Neural crest cell (in vitro differentiated cells): ENCODE measurements around the gene EHBP1. TPM values are rescaled to one million over a fixed set of nuclear protein-coding genes. Genes with fewer than 3 reads are reported as not detected.

Experiments used
- DNase-seq: peaks from one replicate; pipeline ENCODE4 v3.0.0; 2021; ENCODE audit warnings: low read depth, mixed read lengths, low spot score
- H3K27ac Mint-ChIP-seq: one replicate; pipeline ENCODE4 v1.8.0; 2021; ENCODE audit warnings: mild to moderate bottlenecking, mixed read lengths; ENCODE audit not compliant: unreplicated experiment
- H3K27me3 Mint-ChIP-seq: 2 replicates; pipeline ENCODE4 v1.8.0; 2021; ENCODE audit warnings: low read depth, mild to moderate bottlenecking, mixed read lengths
- H3K36me3 Mint-ChIP-seq: 2 replicates; pipeline ENCODE4 v1.8.0; 2021; ENCODE audit warnings: low read depth, mild to moderate bottlenecking, mixed read lengths
- H3K4me1 Mint-ChIP-seq: 2 replicates; pipeline ENCODE4 v1.8.0; 2021; ENCODE audit warnings: mixed read lengths
- H3K4me3 Mint-ChIP-seq: one replicate; pipeline ENCODE4 v1.8.0; 2021; ENCODE audit warnings: mild to moderate bottlenecking, mixed read lengths
- H3K9me3 Mint-ChIP-seq: 2 replicates; pipeline ENCODE4 v1.8.0; 2021; ENCODE audit warnings: mixed read lengths
- long read RNA-seq: library from polyadenylated mRNA; unstranded; transcript quantifications from one replicate; pipeline ENCODE4 v2.0.0, GENCODE V29; 2020
- total RNA-seq: library from RNA; stranded (reverse); gene quantifications from 2 replicates; pipeline ENCODE4 v1.2.1, GENCODE V29; 2021
- TF ChIP-seq, protein P1 (sequence below): fragments of 200-600 bp; sonication (generic); conservative IDR thresholded peaks from 2 replicates; pipeline ENCODE4 v1.5.0; 2021; ENCODE audit warnings: antibody characterized with exemption, mild to moderate bottlenecking

The EHBP1 gene
- 42.3 and 48.8 TPM in 2 replicates for total RNA-seq
- long read RNA-seq, transcript EHBP1-204 (9 exons, 1,311 nt) = major isoform, 10 of 42 reads
- long read RNA-seq, partial matches to known transcripts = 15 of 42 reads
- long read RNA-seq, other reads (novel, unspliced or antisense) = 12 of 42 reads

DNA sequence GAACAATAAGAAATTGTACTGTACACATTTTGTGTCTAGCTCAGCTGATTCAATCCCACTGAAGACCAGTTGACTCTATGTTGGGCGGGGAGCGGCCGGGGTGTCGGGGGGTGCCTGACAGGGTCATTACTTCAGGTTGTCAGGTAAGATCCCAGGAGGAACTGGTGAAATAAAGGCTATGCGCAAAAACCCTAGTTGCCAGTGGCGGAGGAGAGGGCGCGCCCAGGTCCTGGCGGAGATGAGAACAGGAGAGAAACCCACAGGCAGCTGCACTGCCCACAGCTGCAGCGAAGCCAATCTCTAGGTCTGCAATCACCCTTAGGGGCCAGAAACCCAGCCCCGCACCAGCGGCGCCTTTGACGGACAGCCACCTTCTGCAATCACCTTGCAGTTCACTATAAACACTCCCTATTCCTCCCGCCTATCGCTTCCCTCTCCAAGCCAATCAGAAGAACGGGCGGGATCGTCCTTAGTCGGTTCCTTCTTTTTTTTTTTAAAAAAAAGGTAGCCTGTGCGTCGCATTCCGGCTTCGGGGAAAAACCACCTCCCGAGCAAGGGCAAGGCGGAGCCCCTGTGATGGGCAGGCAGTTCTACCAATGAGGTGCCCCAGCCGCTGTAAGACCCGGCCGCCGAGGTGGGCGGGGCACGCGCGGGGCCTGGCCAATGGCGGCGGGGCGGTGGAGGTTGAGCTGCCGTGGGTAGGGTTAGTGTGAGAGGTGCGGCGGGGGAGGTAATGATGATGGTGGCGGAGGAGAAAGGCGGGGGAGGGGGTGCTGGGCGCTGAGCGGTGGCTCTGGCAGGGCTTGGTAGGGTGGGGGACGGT, at the start of gene EHBP1:
Gene EHBP1, plus strand, starts transcription at position 707 of the 823 bp plus-strand sequence. CDS start 1,479 bp downstream, outside the sequence.
- Mint-ChIP-seq H3K4me3 (peak within 1 kb of the TSS; percentile 86), H3K9me3 (no peaks in the 10 kb centered on the region), H3K4me1 (peaks cover 31% of the 10 kb centered on the region), H3K27ac (peak within 1 kb of the TSS; percentile 61), H3K27me3 (no peaks in the 10 kb centered on the region), H3K36me3 (peaks cover 9% of the 10 kb centered on the region)
- TF ChIP-seq, protein P1, sequence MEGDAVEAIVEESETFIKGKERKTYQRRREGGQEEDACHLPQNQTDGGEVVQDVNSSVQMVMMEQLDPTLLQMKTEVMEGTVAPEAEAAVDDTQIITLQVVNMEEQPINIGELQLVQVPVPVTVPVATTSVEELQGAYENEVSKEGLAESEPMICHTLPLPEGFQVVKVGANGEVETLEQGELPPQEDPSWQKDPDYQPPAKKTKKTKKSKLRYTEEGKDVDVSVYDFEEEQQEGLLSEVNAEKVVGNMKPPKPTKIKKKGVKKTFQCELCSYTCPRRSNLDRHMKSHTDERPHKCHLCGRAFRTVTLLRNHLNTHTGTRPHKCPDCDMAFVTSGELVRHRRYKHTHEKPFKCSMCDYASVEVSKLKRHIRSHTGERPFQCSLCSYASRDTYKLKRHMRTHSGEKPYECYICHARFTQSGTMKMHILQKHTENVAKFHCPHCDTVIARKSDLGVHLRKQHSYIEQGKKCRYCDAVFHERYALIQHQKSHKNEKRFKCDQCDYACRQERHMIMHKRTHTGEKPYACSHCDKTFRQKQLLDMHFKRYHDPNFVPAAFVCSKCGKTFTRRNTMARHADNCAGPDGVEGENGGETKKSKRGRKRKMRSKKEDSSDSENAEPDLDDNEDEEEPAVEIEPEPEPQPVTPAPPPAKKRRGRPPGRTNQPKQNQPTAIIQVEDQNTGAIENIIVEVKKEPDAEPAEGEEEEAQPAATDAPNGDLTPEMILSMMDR = no peak
- peak; percentile 98 for DNase-seq

DNA sequence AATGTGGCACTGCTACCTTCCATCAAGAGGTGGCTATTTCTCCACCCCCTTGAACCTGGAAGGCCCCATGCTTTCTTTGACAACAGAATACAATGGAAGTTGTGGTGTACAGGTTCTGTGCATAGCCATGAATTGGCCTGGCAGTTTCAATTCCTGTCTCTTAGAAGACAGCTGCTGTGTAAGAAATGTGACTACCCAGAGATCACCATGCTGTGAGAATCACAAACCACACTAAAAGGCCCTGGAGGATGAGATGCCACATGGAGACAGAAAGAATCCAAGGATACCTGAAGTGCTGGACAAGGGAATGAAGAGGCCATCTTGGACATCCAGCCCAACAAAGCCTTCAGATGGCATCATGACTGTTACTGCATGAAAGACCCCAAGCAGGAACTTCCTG, 47.7 kb upstream of the EHBP1 start:
- TF ChIP-seq, protein P1 = no peak
- Mint-ChIP-seq H3K4me1 (no peaks in the 10 kb centered on the region), H3K9me3 (no peaks in the 10 kb centered on the region), H3K4me3 (no peak overlapping the region), H3K36me3 (no peaks in the 10 kb centered on the region), H3K27me3 (no peaks in the 10 kb centered on the region), H3K27ac (no peak overlapping the region)
- no peak for DNase-seq

DNA sequence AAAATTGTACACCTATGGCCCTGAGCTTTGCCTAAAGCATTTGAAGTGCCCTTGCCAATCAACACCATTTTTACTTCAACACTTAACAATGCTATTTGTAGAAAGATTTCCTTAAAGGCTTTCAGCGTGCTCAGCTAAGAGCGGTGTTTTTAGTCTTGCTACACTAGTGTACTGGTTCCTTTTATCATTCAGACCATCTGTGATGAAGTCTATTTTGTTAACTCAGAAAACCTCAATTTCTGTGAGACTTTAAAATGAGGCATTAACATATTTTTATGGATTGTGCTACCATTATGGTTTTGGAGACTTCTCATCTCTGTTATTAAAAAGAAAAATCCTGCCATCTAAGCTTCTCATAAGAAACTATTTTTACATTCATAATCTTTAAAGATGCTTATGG, 46.6 kb upstream of the EHBP1 start:
- DNase-seq = no peak
- H3K36me3 Mint-ChIP-seq = no peaks in the 10 kb centered on the region
- no peak overlapping the region for H3K4me3 Mint-ChIP-seq
- H3K9me3 Mint-ChIP-seq = no peaks in the 10 kb centered on the region
- no peaks in the 10 kb centered on the region for H3K27me3 Mint-ChIP-seq
- TF ChIP-seq, protein P1 = no peak
- no peak overlapping the region for H3K27ac Mint-ChIP-seq
- H3K4me1 Mint-ChIP-seq = peaks cover under 1% of the 10 kb centered on the region

DNA sequence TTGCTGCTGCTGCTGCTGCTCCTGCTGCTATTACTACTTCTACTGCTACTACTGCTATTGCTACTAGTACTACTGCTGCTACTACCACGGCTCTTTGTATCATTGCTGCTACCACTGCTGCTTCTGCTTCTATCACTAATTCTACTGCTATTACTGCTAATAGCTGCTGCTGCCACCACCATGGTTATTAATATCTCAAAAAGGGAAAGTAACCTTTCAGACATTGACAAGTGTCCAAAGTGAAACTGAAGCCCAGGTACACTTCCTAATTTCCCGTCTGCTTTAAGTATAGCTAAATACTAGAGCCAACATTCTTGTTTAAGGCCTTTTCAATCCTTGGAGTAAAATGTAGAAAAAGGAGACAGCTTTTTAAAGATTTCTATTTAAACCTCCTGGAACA, 45.4 kb upstream of the EHBP1 start:
- Mint-ChIP-seq H3K4me1 (peaks cover 4% of the 10 kb centered on the region), H3K27ac (no peak overlapping the region), H3K27me3 (no peaks in the 10 kb centered on the region), H3K4me3 (no peak overlapping the region), H3K36me3 (no peaks in the 10 kb centered on the region), H3K9me3 (no peaks in the 10 kb centered on the region)
- DNase-seq = no peak
- TF ChIP-seq, protein P1 = no peak

DNA sequence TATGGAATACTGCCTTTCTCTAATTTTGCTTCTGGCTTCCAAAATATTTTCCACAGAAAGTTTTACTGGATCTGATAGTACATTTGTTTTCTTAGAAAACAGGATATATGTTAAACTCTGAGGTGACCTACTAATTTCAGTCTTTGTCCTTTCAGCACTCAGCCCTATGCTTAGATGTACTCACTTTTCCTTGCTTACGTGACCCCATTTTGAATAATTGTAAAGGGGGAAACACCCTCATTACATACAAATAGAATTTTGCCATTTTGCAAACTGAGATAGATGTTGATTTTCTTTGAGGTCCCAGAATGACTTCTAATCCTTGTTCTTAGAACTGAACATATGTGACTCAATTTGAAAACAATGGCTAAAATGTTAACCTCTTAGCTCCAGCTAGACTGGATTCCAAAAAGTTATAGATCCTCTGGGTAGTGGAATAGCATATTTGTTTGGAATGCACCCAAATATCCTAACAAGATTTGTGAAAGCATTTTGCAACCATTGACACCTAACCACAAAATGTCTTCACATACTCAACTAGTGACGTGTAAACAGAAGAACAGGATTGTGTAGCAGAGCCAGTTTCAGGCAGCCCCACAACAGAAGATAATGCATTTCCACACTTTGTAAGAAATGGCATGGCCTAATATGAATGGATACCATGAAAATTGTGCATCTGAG, 44.8 kb upstream of the EHBP1 start:
- TF ChIP-seq, protein P1 = no peak

More for the DNA sequence above, 44.8 kb upstream of the EHBP1 start:
- Mint-ChIP-seq H3K4me3 (no peak overlapping the region), H3K27ac (no peak overlapping the region), H3K36me3 (no peaks in the 10 kb centered on the region), H3K27me3 (no peaks in the 10 kb centered on the region), H3K9me3 (no peaks in the 10 kb centered on the region), H3K4me1 (peaks cover 4% of the 10 kb centered on the region)
- no peak for DNase-seq
